H9 (cell line): ENCODE measurements around the gene ADTRP. TPM values are rescaled to one million over a fixed set of nuclear protein-coding genes. Genes with fewer than 3 reads are reported as not detected.

ENCODE experiments used
- DNase-seq: peaks from one replicate; pipeline ENCODE4 v3.0.0-alpha.2; 2017
- H2AFZ ChIP-seq: one replicate; pipeline ENCODE4 v1.6.1; 2013; ENCODE audit warnings: mild to moderate bottlenecking, low read length, control low read depth, moderate library complexity
- H2AK5ac ChIP-seq: 2 replicates; pipeline ENCODE4 v1.6.1; 2013; ENCODE audit warnings: low read length, control low read depth, mixed read lengths; ENCODE audit not compliant: insufficient read length
- H2BK120ac ChIP-seq: one replicate; pipeline ENCODE4 v1.6.1; 2013; ENCODE audit warnings: low read depth, mild to moderate bottlenecking, low read length, control low read depth, inconsistent platforms; ENCODE audit not compliant: poor library complexity, severe bottlenecking
- H2BK12ac ChIP-seq: 2 replicates; pipeline ENCODE4 v1.6.1; 2013; ENCODE audit warnings: low read length, control low read depth, mixed read lengths, low read depth; ENCODE audit not compliant: insufficient read length
- H2BK15ac ChIP-seq: 2 replicates; pipeline ENCODE4 v1.6.1; 2013; ENCODE audit warnings: low read depth, low read length, control low read depth
- H2BK20ac ChIP-seq: one replicate; pipeline ENCODE4 v1.6.1; 2013; ENCODE audit warnings: low read depth, mild to moderate bottlenecking, low read length, control low read depth, inconsistent platforms; ENCODE audit not compliant: poor library complexity, severe bottlenecking
- H2BK5ac ChIP-seq: 2 replicates; pipeline ENCODE4 v1.6.1; 2013; ENCODE audit warnings: low read length, control low read depth, mixed read lengths; ENCODE audit not compliant: insufficient read length
- H3K14ac ChIP-seq: 2 replicates; pipeline ENCODE4 v1.6.1; 2013; ENCODE audit warnings: low read length, control low read depth; ENCODE audit not compliant: insufficient read depth
- H3K18ac ChIP-seq: 2 replicates; pipeline ENCODE4 v1.6.1; 2013; ENCODE audit warnings: low read depth, mild to moderate bottlenecking, mixed read lengths, low read length, control low read depth; ENCODE audit not compliant: insufficient read length
- H3K23ac ChIP-seq: 2 replicates; pipeline ENCODE4 v1.6.1; 2013; ENCODE audit warnings: low read length, control low read depth, mixed read lengths, low read depth; ENCODE audit not compliant: insufficient read length
- H3K23me2 ChIP-seq: 2 replicates; pipeline ENCODE4 v1.6.1; 2013; ENCODE audit warnings: low read depth, mild to moderate bottlenecking, mixed read lengths, low read length, control low read depth; ENCODE audit not compliant: insufficient read length, poor library complexity, severe bottlenecking
- H3K27ac ChIP-seq: 2 replicates; pipeline ENCODE4 v1.5.1; 2013; ENCODE audit warnings: low read length, control low read depth, mixed read lengths, low read depth; ENCODE audit not compliant: insufficient read length
- H3K27me3 ChIP-seq: 2 replicates; pipeline ENCODE4 v1.6.1; 2013; ENCODE audit warnings: low read length, control low read depth, inconsistent platforms; ENCODE audit not compliant: insufficient read depth
- H3K4ac ChIP-seq: 2 replicates; pipeline ENCODE4 v1.6.1; 2013; ENCODE audit warnings: low read depth, mild to moderate bottlenecking, control low read depth, inconsistent platforms, low read length, moderate library complexity
- H3K4me1 ChIP-seq: 2 replicates; pipeline ENCODE4 v1.6.1; 2013; ENCODE audit warnings: low read length, control low read depth, inconsistent platforms; ENCODE audit not compliant: insufficient read depth
- H3K4me2 ChIP-seq: 2 replicates; pipeline ENCODE4 v1.6.1; 2013; ENCODE audit warnings: low read length, control low read depth, mixed read lengths; ENCODE audit not compliant: insufficient read length, insufficient read depth
- H3K56ac ChIP-seq: 2 replicates; pipeline ENCODE4 v1.6.1; 2013; ENCODE audit warnings: low read depth, mild to moderate bottlenecking, mixed read lengths, low read length, control low read depth; ENCODE audit not compliant: insufficient read length
- H3K79me1 ChIP-seq: 2 replicates; pipeline ENCODE4 v1.6.1; 2013; ENCODE audit warnings: low read depth, mild to moderate bottlenecking, moderate library complexity, low read length, control low read depth, inconsistent platforms; ENCODE audit not compliant: insufficient read depth, poor library complexity, severe bottlenecking
- H3K79me2 ChIP-seq: 2 replicates; pipeline ENCODE4 v1.6.1; 2013; ENCODE audit warnings: low read length, control low read depth, inconsistent platforms; ENCODE audit not compliant: insufficient read depth
- H3K9ac ChIP-seq: 2 replicates; pipeline ENCODE4 v1.6.1; 2013; ENCODE audit warnings: low read length, control low read depth, mixed read lengths; ENCODE audit not compliant: insufficient read length; ENCODE audit errors: extremely low read depth
- H3K9me3 ChIP-seq: one replicate; pipeline ENCODE4 v1.6.1; 2013; ENCODE audit warnings: low read depth, low read length, inconsistent platforms; ENCODE audit not compliant: control insufficient read depth
- H3T11ph ChIP-seq: one replicate; pipeline ENCODE4 v1.6.1; 2013; ENCODE audit warnings: mild to moderate bottlenecking, low read length, control low read depth, inconsistent platforms
- H4K20me1 ChIP-seq: one replicate; pipeline ENCODE4 v1.6.1; 2013; ENCODE audit not compliant: control insufficient read depth, insufficient read length, insufficient read depth
- H4K5ac ChIP-seq: 2 replicates; pipeline ENCODE4 v1.6.1; 2013; ENCODE audit warnings: low read depth, mild to moderate bottlenecking, mixed read lengths, low read length, control low read depth; ENCODE audit not compliant: insufficient read length
- H4K8ac ChIP-seq: replicated peaks from 2 replicates; pipeline ENCODE4 v1.6.1; 2013; ENCODE audit warnings: low read length, control low read depth, mixed read lengths, low read depth; ENCODE audit not compliant: insufficient read length
- H4K91ac ChIP-seq: 2 replicates; pipeline ENCODE4 v1.6.1; 2013; ENCODE audit warnings: low read depth, mild to moderate bottlenecking, moderate library complexity, mixed read lengths, low read length, control low read depth; ENCODE audit not compliant: insufficient read length
- H3K27ac Mint-ChIP-seq, 3 experiments: 2 replicates in 2 of 3; 3 replicates in 1 of 3; pipeline ENCODE4 v1.8.0; 2020 to 2021; ENCODE audit warnings: mixed read lengths in 3 of 3, mild to moderate bottlenecking in 1 of 3, moderate library complexity in 1 of 3
- H3K27me3 Mint-ChIP-seq: 2 replicates; pipeline ENCODE4 v1.8.0; 2021; ENCODE audit warnings: low read depth, mild to moderate bottlenecking, moderate library complexity, mixed read lengths
- H3K36me3 Mint-ChIP-seq, 3 experiments: 2 replicates in 2 of 3; 3 replicates in 1 of 3; pipeline ENCODE4 v1.8.0; 2020 to 2021; ENCODE audit warnings: low read depth in 3 of 3, mixed read lengths in 3 of 3; ENCODE audit not compliant: insufficient read depth in 1 of 3
- H3K4me1 Mint-ChIP-seq, 2 experiments: 2 replicates each; pipeline ENCODE4 v1.8.0; 2020; ENCODE audit warnings: mixed read lengths in 2 of 2
- H3K4me3 Mint-ChIP-seq, 2 experiments: 2 replicates in 1 of 2; 3 replicates in 1 of 2; pipeline ENCODE4 v1.8.0; 2020 to 2021; ENCODE audit warnings: mild to moderate bottlenecking in 2 of 2, mixed read lengths in 2 of 2, moderate library complexity in 1 of 2
- H3K9me3 Mint-ChIP-seq, 2 experiments: 2 replicates in 1 of 2; 3 replicates in 1 of 2; pipeline ENCODE4 v1.8.0; 2020; ENCODE audit warnings: mild to moderate bottlenecking in 2 of 2, mixed read lengths in 2 of 2, moderate library complexity in 1 of 2
- WGBS: extraction: QIAGEN DNeasy Blood & Tissue Kit; methylation state at CpG from one replicate; pipeline ENCODE4 v1.1.7; 2013; ENCODE audit warnings: missing lambda C conversion rate, low lambda C conversion rate, mixed read lengths; ENCODE audit not compliant: insufficient read length; ENCODE audit errors: extremely low coverage; 5-methylcytosine and 5-hydroxymethylcytosine counted together
- total RNA-seq: library from RNA; stranded (reverse); gene quantifications from 2 replicates; pipeline ENCODE4 v1.2.1, GENCODE V29; 2021
- TF ChIP-seq, protein P1 (sequence below): fragments of 200-600 bp; sonication (generic); conservative IDR thresholded peaks from 3 replicates; pipeline ENCODE4 v1.8.0; 2021; ENCODE audit warnings: antibody characterized with exemption, mild to moderate bottlenecking

ADTRP gene
- total RNA-seq, 1 experiment from 2014 or later: not detected

GRCh38 chr6:11824986-11825385 is 46.4 kb upstream of the ADTRP start:
- no peak overlapping the region for H3K27ac ChIP-seq
- Mint-ChIP-seq H3K4me1 (peaks cover 3 to 4% of the 10 kb centered on the region in 2 experiments; a peak in 3 of 4 replicates), H3K4me3 (no peak overlapping the region), H3K36me3 (no peaks in the 10 kb centered on the region), H3K27me3 (no peaks in the 10 kb centered on the region), H3K27ac (no peak overlapping the region), H3K9me3 (no peaks in the 10 kb centered on the region)
- no peak overlapping the region for H2BK12ac ChIP-seq
- no peak overlapping the region for H4K91ac ChIP-seq
- no peaks in the 10 kb centered on the region for H3K79me1 ChIP-seq
- H3T11ph ChIP-seq: no peak overlapping the region
- TF ChIP-seq, protein P1, sequence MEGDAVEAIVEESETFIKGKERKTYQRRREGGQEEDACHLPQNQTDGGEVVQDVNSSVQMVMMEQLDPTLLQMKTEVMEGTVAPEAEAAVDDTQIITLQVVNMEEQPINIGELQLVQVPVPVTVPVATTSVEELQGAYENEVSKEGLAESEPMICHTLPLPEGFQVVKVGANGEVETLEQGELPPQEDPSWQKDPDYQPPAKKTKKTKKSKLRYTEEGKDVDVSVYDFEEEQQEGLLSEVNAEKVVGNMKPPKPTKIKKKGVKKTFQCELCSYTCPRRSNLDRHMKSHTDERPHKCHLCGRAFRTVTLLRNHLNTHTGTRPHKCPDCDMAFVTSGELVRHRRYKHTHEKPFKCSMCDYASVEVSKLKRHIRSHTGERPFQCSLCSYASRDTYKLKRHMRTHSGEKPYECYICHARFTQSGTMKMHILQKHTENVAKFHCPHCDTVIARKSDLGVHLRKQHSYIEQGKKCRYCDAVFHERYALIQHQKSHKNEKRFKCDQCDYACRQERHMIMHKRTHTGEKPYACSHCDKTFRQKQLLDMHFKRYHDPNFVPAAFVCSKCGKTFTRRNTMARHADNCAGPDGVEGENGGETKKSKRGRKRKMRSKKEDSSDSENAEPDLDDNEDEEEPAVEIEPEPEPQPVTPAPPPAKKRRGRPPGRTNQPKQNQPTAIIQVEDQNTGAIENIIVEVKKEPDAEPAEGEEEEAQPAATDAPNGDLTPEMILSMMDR: no peak
- H3K23me2 ChIP-seq: no peaks in the 10 kb centered on the region
- no peak overlapping the region for H4K5ac ChIP-seq
- H3K4me2 ChIP-seq: no peak overlapping the region
- H2BK5ac ChIP-seq: no peak overlapping the region
- H2BK120ac ChIP-seq: no peak overlapping the region
- H2AFZ ChIP-seq: no peak overlapping the region
- H2AK5ac ChIP-seq: no peak overlapping the region
- no peak overlapping the region for H2BK15ac ChIP-seq
- H2BK20ac ChIP-seq: no peak overlapping the region
- no peak overlapping the region for H3K18ac ChIP-seq
- no peak overlapping the region for H3K9ac ChIP-seq
- H4K20me1 ChIP-seq: no peaks in the 10 kb centered on the region
- no peak for DNase-seq
- H3K23ac ChIP-seq: no peak overlapping the region
- no peak overlapping the region for H3K4ac ChIP-seq
- no peaks in the 10 kb centered on the region for H3K79me2 ChIP-seq
- H3K4me1 ChIP-seq: no peaks in the 10 kb centered on the region
- no peak overlapping the region for H3K56ac ChIP-seq
- H3K27me3 ChIP-seq: no peaks in the 10 kb centered on the region
- H4K8ac ChIP-seq: no peak overlapping the region
- H3K9me3 ChIP-seq: no peaks in the 10 kb centered on the region
- no CpG with 5 or more reads among the region's 4 CpGs for WGBS
- H3K14ac ChIP-seq: no peak overlapping the region
